ENCODE measurements around the gene NACA2. TPM values are rescaled to one million over a fixed set of nuclear protein-coding genes. Genes with fewer than 3 reads are reported as not detected.

NACA2 gene
- total and polyA plus RNA-seq, 2 of the 13 experiments (the other 11 are each of a cell fraction or from before 2014, with no cell fraction given): 0.21 TPM; not detected in 1

- TF ChIP-seq ZNF567 (CRISPR knock-in tag; IDR thresholded peaks at IDR 0.05; ENCODE audit: borderline replicate concordance) (no peak), TIGD3 (CRISPR knock-in tag; IDR thresholded peaks at IDR 0.05; ENCODE audit: borderline replicate concordance) (no peak), KDM4B (CRISPR knock-in tag; IDR thresholded peaks at IDR 0.05) (no peak), MAFG (CRISPR knock-in tag; IDR thresholded peaks at IDR 0.05) (no peak), MAFK (conservative IDR thresholded peaks at IDR 0.05 in 1 of 2, IDR thresholded peaks at IDR 0.05 in 1 of 2; ENCODE audit: low read length in 2 of 2) (no peak), CBFB (CRISPR knock-in tag; IDR thresholded peaks at IDR 0.05) (no peak), ZNF317 (CRISPR knock-in tag; IDR thresholded peaks at IDR 0.05) (no peak), ETV5 (CRISPR knock-in tag; IDR thresholded peaks at IDR 0.05; ENCODE audit: borderline replicate concordance) (no peak), FOXP1 (IDR thresholded peaks at IDR 0.05) (no peak), FOXP1 (CRISPR knock-in tag; IDR thresholded peaks at IDR 0.05) (no peak), MYC (CRISPR knock-in tag; IDR thresholded peaks at IDR 0.05; ENCODE audit: borderline replicate concordance) (peak; percentile 38; the same call in 1 of the 2 replicates), FOXO1 (CRISPR knock-in tag; IDR thresholded peaks at IDR 0.05) (no peak), DMAP1 (CRISPR knock-in tag; IDR thresholded peaks at IDR 0.05) (no peak), HDAC6 (IDR thresholded peaks at IDR 0.05; ENCODE audit: low read depth, low read length) (no peak), ATM (IDR thresholded peaks at IDR 0.05; ENCODE audit: borderline replicate concordance) (no peak), TAF15 (IDR thresholded peaks at IDR 0.05; ENCODE audit: low read depth, low read length, poor library complexity, severe bottlenecking) (no peak), NFRKB (IDR thresholded peaks at IDR 0.05) (no peak), ZNF841 (CRISPR knock-in tag; IDR thresholded peaks at IDR 0.05; ENCODE audit: borderline replicate concordance) (no peak), CBX5 (CRISPR knock-in tag; IDR thresholded peaks at IDR 0.05; ENCODE audit: borderline replicate concordance) (no peak)
- TF ChIP-seq, protein P1, sequence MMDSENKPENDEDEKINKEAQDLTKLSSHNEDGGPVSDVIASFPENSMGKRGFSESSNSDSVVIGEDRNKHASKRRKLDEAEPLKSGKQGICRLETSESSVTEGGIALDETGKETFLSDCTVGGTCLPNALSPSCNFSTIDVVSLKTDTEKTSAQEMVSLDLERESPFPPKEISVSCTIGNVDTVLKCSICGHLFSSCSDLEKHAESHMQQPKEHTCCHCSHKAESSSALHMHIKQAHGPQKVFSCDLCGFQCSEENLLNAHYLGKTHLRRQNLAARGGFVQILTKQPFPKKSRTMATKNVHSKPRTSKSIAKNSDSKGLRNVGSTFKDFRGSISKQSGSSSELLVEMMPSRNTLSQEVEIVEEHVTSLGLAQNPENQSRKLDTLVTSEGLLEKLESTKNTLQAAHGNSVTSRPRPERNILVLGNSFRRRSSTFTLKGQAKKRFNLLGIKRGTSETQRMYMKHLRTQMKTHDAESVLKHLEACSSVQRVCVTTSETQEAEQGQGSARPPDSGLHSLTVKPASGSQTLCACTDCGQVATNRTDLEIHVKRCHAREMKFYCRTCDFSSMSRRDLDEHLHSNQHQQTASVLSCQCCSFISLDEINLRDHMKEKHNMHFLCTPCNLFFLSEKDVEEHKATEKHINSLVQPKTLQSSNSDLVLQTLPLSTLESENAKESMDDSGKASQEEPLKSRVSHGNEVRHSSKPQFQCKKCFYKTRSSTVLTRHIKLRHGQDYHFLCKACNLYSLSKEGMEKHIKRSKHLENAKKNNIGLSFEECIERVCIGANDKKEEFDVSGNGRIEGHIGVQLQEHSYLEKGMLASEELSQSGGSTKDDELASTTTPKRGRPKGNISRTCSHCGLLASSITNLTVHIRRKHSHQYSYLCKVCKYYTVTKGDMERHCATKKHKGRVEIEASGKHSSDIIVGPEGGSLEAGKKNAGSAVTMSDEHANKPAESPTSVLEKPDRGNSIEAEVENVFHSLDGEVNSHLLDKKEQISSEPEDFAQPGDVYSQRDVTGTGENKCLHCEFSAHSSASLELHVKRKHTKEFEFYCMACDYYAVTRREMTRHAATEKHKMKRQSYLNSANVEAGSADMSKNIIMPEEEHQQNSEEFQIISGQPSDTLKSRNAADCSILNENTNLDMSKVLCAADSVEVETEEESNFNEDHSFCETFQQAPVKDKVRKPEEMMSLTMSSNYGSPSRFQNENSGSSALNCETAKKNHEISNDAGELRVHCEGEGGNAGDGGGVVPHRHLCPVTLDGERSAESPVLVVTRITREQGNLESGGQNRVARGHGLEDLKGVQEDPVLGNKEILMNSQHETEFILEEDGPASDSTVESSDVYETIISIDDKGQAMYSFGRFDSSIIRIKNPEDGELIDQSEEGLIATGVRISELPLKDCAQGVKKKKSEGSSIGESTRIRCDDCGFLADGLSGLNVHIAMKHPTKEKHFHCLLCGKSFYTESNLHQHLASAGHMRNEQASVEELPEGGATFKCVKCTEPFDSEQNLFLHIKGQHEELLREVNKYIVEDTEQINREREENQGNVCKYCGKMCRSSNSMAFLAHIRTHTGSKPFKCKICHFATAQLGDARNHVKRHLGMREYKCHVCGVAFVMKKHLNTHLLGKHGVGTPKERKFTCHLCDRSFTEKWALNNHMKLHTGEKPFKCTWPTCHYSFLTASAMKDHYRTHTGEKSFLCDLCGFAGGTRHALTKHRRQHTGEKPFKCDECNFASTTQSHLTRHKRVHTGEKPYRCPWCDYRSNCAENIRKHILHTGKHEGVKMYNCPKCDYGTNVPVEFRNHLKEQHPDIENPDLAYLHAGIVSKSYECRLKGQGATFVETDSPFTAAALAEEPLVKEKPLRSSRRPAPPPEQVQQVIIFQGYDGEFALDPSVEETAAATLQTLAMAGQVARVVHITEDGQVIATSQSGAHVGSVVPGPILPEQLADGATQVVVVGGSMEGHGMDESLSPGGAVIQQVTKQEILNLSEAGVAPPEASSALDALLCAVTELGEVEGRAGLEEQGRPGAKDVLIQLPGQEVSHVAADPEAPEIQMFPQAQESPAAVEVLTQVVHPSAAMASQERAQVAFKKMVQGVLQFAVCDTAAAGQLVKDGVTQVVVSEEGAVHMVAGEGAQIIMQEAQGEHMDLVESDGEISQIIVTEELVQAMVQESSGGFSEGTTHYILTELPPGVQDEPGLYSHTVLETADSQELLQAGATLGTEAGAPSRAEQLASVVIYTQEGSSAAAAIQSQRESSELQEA (CRISPR knock-in tag; IDR thresholded peaks at IDR 0.05; ENCODE audit: not compliant biosample characterization): no peak
- TF ChIP-seq, protein P2, sequence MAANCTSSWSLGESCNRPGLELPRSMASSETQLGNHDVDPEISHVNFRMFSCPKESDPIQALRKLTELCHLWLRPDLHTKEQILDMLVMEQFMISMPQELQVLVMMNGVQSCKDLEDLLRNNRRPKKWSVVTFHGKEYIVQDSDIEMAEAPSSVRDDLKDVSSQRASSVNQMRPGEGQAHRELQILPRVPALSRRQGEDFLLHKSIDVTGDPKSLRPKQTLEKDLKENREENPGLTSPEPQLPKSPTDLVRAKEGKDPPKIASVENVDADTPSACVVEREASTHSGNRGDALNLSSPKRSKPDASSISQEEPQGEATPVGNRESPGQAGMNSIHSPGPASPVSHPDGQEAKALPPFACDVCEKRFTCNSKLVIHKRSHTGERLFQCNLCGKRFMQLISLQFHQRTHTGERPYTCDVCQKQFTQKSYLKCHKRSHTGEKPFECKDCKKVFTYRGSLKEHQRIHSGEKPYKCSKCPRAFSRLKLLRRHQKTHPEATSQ (CRISPR knock-in tag; IDR thresholded peaks at IDR 0.05; ENCODE audit: borderline replicate concordance): no peak
These were observed 7.3 kb downstream of the NACA2 start (continued) for GRCh38 chr17:61583660-61584264.

Data from HepG2 (cell line).